ENCODE results near the gene APBA3.

The APBA3 gene

DNA sequence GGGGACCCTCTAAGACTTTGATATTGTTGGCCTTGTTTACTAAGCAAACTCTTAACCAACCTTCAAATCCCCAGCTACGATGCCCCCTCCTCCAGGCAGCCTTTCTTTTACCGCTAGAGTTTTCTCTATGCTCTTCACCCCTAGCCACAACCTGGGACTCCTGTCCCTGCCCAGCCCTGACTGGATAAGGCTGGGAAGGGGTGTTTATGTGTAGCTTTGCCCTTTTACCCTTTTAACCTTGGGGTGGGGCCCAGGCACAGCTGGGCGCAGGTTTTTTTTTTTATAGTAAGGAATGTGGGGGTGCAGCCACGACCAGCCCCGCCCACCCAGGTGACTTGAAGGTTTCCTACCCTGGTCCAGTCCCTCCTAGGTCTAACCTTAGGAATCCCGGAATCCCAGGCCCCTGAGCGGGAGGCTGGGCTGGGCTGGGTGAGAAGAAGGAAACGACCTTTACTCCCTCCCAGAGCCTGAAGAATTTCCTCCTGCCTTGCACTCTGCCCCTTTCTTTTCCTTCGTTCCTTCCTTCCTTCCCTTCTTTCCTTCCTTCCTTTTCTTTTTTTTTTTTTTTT lies 41.1 kb downstream of the APBA3 start:
- no peak for DNase-seq (ENCODE audit: low read depth in 2 of 2)

DNA sequence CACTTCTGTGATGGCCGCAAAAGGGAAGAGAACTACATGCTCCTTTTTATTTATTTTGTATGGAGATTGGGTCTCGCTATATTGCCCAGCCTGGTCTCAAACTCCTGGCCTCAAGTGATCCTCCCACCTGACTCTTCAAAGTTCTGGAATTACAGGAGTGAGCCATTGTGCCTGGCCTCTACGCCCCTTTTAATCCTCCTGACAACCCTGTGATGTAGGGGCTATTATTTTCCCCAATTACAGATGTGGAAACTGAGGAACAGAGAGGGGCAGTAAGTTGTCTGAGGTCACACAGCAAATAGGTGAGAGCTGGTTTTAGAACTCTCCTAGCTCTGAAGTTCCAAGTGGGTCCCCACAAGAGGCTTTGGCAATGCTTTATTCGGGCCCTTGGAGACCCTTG lies 41.6 kb downstream of the APBA3 start:
- DNase-seq (ENCODE audit: low read depth in 2 of 2), result no peak

DNA sequence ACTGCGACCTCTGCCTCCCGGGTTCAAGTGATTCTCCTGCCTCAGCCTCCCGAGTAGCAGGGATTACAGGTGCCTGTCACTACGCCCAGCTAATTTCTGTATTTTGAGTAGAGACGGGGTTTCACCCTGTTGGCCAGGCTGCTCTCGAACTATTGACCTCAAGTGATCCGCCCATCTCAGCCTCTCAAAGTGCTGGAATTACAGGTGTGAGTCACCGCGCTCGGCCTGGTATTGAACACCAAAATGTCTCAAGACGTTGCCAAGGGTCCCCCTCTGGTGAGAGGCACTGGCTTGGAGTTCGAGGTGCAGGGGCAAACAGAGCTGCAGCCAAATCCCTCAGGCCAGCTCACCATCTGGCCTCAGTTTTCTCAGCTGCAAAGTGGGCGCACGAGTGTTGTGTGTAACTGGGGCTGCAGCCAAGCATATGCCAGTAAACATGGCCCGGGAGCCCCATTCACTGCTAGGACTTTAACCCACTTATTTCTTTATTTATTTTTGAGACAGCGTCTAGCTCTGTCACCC lies 45.3 kb downstream of the APBA3 start:
- no peak for DNase-seq (ENCODE audit: low read depth in 2 of 2)

DNA sequence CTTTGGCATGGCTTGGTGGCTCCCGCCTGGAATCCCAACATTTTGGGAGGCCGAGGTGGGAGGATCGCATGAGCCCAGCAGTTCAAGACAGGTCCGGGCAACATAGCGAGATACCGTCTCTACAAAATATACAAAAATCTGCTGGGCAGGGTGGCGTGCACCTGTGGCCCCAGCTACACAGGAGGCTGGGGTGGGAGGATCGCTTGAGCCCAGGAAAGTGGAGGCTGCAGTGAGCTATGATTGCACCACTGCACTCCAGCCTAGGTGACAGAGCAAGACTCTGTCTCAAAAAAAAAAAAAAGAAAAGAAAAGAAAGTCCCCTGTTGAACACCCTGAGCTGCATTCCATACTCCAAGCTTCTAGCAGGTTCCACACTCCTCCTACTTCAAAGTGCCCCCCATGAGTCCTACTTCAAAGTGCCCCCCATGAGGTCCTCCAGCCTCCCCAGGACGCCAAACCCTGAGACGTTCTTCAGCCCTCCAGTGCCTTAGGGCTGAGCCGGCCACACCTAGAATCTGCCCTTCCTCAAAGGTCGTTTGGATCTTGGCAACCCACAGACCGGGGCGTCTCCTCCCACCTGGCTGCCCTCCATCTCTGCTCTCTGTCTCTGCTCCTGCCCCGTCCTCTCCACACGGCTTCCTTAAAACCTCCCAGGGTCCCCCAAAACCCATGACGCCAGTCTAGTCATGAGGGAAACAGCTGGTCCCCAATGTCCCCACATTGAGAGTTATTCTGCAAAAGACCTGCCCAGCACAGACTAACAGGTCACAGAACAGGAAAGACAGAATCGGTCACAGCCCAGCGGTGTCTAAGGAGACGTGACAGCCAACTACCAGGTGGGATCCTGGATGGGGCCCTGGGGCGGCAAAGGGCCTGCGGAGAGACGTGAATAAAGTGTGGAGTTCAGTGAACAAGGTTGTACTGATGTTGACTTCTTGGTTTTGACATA lies 48.6 kb downstream of the APBA3 start:
- DNase-seq (ENCODE audit: low read depth in 2 of 2), result no peak

DNA sequence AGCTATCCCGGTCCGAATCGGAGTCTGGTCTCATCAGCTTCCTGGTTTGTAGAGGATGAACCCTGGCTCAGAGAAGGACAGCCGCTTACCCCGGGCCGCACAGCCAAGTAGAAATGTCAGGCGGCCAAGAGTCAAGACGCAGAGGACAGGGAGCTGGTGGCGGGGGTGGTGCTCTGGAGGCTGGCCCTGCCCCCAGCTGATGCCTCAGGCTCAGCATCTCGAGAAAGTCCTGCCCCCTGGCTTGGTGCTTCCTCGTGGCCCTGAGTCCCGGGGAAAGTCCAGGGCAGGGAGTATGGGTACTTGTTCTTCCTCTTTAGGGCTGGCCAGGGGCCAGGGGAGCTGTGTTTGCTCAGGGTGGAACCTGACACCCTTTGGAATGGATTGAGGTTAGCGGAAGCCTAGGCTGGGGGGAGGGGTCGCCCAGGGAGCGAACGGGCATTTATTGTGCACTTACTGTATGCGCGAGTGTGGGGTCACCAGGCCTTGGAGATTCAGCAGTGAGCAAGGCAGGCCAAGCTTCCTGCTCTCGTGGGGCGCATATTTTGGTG lies 51.2 kb downstream of the APBA3 start:
- no peak for DNase-seq (ENCODE audit: low read depth in 2 of 2)

DNA sequence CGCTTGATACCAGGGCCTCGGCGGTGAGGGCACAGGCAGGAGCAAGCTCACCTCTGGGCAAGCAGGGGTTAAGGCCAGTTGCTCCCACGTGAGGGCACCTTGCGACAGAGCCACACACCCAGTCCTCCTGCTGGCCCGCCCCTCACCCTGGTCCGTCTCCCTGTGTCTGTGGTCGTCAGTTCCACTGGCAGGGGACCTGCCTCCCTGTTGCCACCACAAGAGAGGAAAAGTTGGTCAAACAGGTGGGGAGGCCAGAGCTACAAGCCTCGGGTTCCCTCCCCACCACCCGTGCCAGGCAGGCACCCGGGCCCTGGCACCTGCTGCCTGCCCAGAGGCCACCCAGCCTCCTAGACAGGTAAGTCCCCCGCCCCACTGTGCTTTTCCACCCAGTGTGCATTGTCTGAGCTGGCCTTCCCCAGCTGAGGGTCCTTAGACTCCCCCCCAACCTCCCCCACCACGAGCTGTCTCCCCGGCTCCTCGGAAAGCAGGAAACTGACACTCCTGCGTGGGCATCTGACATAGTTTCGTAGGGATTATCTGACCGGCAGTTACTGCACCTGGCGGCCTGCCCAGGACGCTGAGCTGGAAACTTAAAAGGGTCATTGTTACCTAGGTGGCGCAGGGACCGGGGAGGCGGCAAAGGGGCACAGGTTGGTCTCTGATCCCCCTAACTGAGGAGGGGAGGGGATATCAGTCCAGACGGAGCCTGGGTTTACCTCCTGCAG lies 53.1 kb downstream of the APBA3 start, which contains the start of gene TJP3:
Gene TJP3 (plus strand): TSS at position 178 of the 725 bp plus-strand sequence. CDS start 20,049 bp downstream, outside the sequence.
- DNase-seq (ENCODE audit: low read depth in 2 of 2), result no peak

DNA sequence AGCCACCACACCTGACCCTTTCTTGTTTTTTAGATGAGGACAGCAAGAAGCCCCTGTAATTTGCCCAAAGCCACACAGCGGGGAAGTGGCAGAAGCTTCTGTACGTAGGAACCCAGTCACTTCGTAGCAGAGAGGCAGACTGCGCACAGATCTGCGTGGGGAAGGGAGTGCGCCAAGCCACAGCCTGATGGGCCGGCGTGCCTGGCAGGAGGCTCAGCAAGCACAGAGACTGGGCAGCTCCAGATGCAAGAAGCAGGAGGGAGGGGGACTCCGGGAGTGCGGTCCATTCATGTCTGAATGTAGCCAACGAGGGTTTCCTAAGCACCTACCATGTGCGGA lies 53.7 kb downstream of the APBA3 start:
- DNase-seq (ENCODE audit: low read depth in 2 of 2), result no peak

DNA sequence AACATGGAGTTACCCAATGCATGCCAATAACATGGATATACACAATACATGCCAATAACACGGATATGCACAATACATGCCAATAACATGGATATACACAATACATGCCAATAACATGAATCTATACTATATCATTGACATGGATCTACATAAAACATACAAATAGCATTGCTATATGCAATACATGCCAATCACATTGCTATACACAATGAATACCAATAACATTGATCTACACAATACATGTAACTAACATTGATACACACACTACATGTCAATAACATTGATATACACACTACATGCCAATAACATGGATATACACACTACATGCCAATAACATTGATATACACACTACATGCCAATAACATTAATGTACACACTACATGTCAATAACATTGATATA lies 60.3 kb downstream of the APBA3 start:
- DNase-seq (ENCODE audit: low read depth in 2 of 2), result no peak

All from stimulated activated CD8-positive, alpha-beta memory T cell treated with anti-CD3 and anti-CD28 coated beads, Interleukin-7, amount 100 ng/mL, for 4 hours (primary cell).